ENCODE results near the gene MMP25. TPM values are rescaled to one million over a fixed set of nuclear protein-coding genes. Genes with fewer than 3 reads are reported as not detected.

The MMP25 gene
- total RNA-seq, 2 experiments from 2014 or later = 0.42 to 0.80 TPM

DNA sequence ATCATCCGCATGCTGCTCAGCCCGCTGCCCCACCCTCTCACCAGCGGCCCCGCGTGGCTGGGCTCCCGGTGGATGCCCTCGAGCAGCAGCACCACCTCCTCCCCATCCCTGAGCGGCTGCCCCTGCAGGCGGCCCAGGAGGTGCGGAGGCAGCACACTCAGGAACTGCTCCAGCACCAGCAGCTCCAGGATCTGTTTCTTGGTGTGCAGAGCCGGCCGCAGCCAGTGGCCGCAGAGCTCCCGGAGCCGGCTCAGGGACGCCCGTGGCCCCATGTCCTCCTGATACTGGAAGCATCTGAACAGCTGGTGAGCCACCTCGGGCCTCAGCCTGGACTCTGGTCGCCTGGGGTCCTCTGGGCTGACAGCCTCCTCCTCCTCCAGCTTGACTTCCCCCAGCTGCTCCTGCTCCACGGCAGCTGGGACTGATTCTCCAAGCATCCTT lies 46.2 kb downstream of the MMP25 start:
- DNase-seq = no peak
- TF ChIP-seq, protein P1, sequence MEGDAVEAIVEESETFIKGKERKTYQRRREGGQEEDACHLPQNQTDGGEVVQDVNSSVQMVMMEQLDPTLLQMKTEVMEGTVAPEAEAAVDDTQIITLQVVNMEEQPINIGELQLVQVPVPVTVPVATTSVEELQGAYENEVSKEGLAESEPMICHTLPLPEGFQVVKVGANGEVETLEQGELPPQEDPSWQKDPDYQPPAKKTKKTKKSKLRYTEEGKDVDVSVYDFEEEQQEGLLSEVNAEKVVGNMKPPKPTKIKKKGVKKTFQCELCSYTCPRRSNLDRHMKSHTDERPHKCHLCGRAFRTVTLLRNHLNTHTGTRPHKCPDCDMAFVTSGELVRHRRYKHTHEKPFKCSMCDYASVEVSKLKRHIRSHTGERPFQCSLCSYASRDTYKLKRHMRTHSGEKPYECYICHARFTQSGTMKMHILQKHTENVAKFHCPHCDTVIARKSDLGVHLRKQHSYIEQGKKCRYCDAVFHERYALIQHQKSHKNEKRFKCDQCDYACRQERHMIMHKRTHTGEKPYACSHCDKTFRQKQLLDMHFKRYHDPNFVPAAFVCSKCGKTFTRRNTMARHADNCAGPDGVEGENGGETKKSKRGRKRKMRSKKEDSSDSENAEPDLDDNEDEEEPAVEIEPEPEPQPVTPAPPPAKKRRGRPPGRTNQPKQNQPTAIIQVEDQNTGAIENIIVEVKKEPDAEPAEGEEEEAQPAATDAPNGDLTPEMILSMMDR (IDR thresholded peaks at IDR 0.05) = no peak
- no peak overlapping the region for H3K27ac Mint-ChIP-seq
- no peak overlapping the region for H3K4me3 Mint-ChIP-seq
- no peaks in the 10 kb centered on the region for H3K27me3 Mint-ChIP-seq
- H3K4me1 Mint-ChIP-seq (ENCODE audit: low read depth) = peaks cover 47% of the 10 kb centered on the region
- Histone ChIP-seq H3K36me3 (ENCODE audit: insufficient read depth, low read length) (no peaks in the 10 kb centered on the region), H3K4me1 (ENCODE audit: insufficient read depth, low read length) (peaks cover 75% of the 10 kb centered on the region), H3K4me3 (ENCODE audit: low read length) (no peak overlapping the region), H3K27me3 (ENCODE audit: control insufficient read depth in 1 of 2, insufficient read depth in 2 of 2, low read length in 2 of 2) (no peaks in the 10 kb centered on the region), H3K27ac (ENCODE audit: low read depth in 1 of 2, low read length in 2 of 2) (no peak overlapping the region), H3K9me3 (ENCODE audit: control insufficient read depth in 1 of 2, insufficient read depth in 1 of 2, low read length in 2 of 2) (no peaks in the 10 kb centered on the region)
- POLR2A ChIA-PET = interaction anchor here (0.9 to 2.1 kb wide), 3 partner anchors 15 to 37 kb away, joined by 3 to 7 read pairs (median 3); no protein-coding TSS in a partner anchor
- no peaks in the 10 kb centered on the region for H3K36me3 Mint-ChIP-seq (ENCODE audit: low read depth)
- CTCF ChIA-PET = interaction anchor here (2.1 kb wide), 1 partner anchor 37 kb away, joined by 10 read pairs; no protein-coding TSS in a partner anchor
- intact Hi-C loops (cut with DNase I, micrococcal nuclease) = no loop called here
- ATAC-seq (ENCODE audit: poor library complexity) = no peak
- H3K9me3 Mint-ChIP-seq = no peaks in the 10 kb centered on the region

DNA sequence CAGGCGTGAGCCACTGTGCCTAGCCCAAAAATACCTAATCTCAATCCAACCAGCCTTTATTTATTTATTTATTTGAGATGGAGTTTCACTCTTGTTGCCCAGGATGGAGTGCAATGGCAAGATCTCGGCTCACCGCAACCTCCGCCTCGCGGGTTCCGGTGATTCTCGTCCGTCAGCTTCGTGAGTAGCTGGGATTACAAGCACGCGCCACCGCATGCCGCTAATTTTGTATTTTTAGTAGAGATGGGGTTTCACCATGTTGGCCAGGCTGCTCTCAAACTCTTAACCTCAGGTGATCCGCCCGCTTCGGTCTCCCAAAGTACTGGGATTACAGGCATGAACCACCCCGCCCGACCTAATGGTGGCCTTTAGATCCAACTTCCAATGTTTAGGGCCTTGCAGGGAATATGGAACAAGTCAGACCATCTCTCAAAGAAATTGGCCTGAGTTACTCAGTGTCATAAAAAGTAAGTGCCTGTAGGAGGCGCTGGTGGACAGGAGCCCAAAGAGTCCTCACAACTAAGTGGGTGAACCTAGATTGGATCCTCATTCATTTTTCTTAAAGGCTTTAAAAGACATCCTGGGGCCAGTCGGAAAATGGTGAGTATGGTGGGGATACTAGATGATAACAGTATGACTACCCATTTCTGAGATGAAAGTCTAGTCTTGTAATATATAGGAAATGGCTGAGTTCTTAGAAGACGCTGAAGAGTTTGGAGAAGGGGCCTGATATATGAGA lies 48.1 kb downstream of the MMP25 start:
- H3K27ac Mint-ChIP-seq = peak overlapping the region; percentile 51
- ATAC-seq (ENCODE audit: poor library complexity) (peak; percentile 55), DNase-seq (peak in 10 of 14 experiments; percentile 24 to 83 (median 48))
- H3K9me3 Mint-ChIP-seq = no peaks in the 10 kb centered on the region
- intact Hi-C loops (cut with DNase I, micrococcal nuclease) = loop anchor here (1.0 to 2.0 kb wide), 3 partner anchors 35 to 72 kb away; no protein-coding TSS in a partner anchor
- no peaks in the 10 kb centered on the region for H3K36me3 Mint-ChIP-seq (ENCODE audit: low read depth)
- H3K27ac ChIP-seq (ENCODE audit: low read depth in 1 of 2, low read length in 2 of 2) = no peak overlapping the region
- H3K36me3 ChIP-seq (ENCODE audit: insufficient read depth, low read length) = no peaks in the 10 kb centered on the region
- H3K27me3 Mint-ChIP-seq = no peaks in the 10 kb centered on the region
- H3K4me1 Mint-ChIP-seq (ENCODE audit: low read depth) = peaks cover 50% of the 10 kb centered on the region
- no peaks in the 10 kb centered on the region for H3K27me3 ChIP-seq (ENCODE audit: control insufficient read depth in 1 of 2, insufficient read depth in 2 of 2, low read length in 2 of 2)
- H3K4me3 Mint-ChIP-seq = peak overlapping the region; percentile 3
- TF ChIP-seq, protein P1 (IDR thresholded peaks at IDR 0.05) = peak; percentile 61
- no peak overlapping the region for H3K4me3 ChIP-seq (ENCODE audit: low read length)
- no peaks in the 10 kb centered on the region for H3K9me3 ChIP-seq (ENCODE audit: control insufficient read depth in 1 of 2, insufficient read depth in 1 of 2, low read length in 2 of 2)
- H3K4me1 ChIP-seq (ENCODE audit: insufficient read depth, low read length) = peaks cover 68% of the 10 kb centered on the region
- CTCF ChIA-PET = interaction anchor here (2.1 kb wide), 1 partner anchor 35 kb away, joined by 10 read pairs; no protein-coding TSS in a partner anchor
- POLR2A ChIA-PET = interaction anchor here (1.4 to 2.1 kb wide), 2 partner anchors 19 to 35 kb away, joined by 7 to 9 read pairs; no protein-coding TSS in a partner anchor

GRCh38 chr16:3095869-3096268 lies 49.5 kb downstream of the MMP25 start:
- H3K4me1 ChIP-seq (ENCODE audit: insufficient read depth, low read length) = peaks cover 71% of the 10 kb centered on the region
- no peaks in the 10 kb centered on the region for H3K36me3 Mint-ChIP-seq (ENCODE audit: low read depth)
- peaks cover 60% of the 10 kb centered on the region for H3K4me1 Mint-ChIP-seq (ENCODE audit: low read depth)
- peak overlapping the region; percentile 38 for H3K4me3 Mint-ChIP-seq
- no peaks in the 10 kb centered on the region for H3K36me3 ChIP-seq (ENCODE audit: insufficient read depth, low read length)
- H3K9me3 Mint-ChIP-seq = no peaks in the 10 kb centered on the region
- DNase-seq (peak in 11 of 14 experiments; percentile 34 to 89 (median 52)), ATAC-seq (ENCODE audit: poor library complexity) (peak; percentile 56)
- peak overlapping the region; percentile 66 for H3K27ac Mint-ChIP-seq
- H3K27me3 Mint-ChIP-seq = no peaks in the 10 kb centered on the region
- H3K27ac ChIP-seq (ENCODE audit: low read depth in 1 of 2, low read length in 2 of 2) = peak overlapping the region; percentile 2 to 48
- CTCF ChIA-PET = interaction anchor here (0.8 to 2.4 kb wide), 9 partner anchors 19 to 64 kb away, joined by 3 to 20 read pairs (median 4); partner anchors contain the start of gene ZNF213
- TF ChIP-seq, protein P1 (IDR thresholded peaks at IDR 0.05) = peak; percentile 63
- H3K9me3 ChIP-seq (ENCODE audit: control insufficient read depth in 1 of 2, insufficient read depth in 1 of 2, low read length in 2 of 2) = no peaks in the 10 kb centered on the region
- intact Hi-C loops (cut with DNase I, micrococcal nuclease) = loop anchor here in 1 of 2 experiments (1.0 to 2.0 kb wide), 2 partner anchors 33 to 71 kb away; no protein-coding TSS in a partner anchor
- no peak overlapping the region for H3K4me3 ChIP-seq (ENCODE audit: low read length)
- no peaks in the 10 kb centered on the region for H3K27me3 ChIP-seq (ENCODE audit: control insufficient read depth in 1 of 2, insufficient read depth in 2 of 2, low read length in 2 of 2)
- POLR2A ChIA-PET = interaction anchor here (1.3 to 9.3 kb wide), 3 partner anchors 20 to 33 kb away, joined by 5 to 91 read pairs (median 19); no protein-coding TSS in a partner anchor
